Endometrium (tissue), 2 donors: Measurements from ENCODE around the gene CEP70.

Source experiments
- FAIRE-seq: peaks from 2 replicates; lab custom pipeline; 2012; peaks lifted over from hg19 to GRCh38; lab: Jason Lieb, UNC
- donor health status: control.
- donor health status: control.

The CEP70 gene

DNA sequence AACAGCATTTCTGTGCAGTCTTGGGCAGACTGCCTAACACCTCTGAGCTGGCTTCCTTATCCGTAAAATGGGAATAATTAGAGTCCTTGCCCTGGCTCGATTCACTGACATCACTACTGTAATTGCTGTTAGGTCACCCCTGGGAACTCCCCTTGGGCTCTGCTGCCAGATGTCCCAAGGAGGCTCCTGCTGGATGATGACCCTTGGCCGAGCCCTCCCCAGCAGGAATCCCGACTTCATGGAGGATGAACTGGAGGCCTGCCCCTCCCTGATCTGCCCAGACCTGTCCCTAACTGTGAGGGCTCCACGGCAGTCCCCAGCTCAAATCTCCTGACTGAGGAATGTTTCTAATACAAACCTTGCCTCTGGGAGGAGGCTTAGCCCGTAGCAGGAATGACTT, 141.6 kb downstream of the CEP70 start:
- FAIRE-seq = no peak

GRCh38 chr3:138451595-138452162, 142.4 kb downstream of the CEP70 start:
- FAIRE-seq = no peak

- FAIRE-seq = no peak
Observed at GRCh38 chr3:138450704-138451424, 143.2 kb downstream of the CEP70 start.

DNA sequence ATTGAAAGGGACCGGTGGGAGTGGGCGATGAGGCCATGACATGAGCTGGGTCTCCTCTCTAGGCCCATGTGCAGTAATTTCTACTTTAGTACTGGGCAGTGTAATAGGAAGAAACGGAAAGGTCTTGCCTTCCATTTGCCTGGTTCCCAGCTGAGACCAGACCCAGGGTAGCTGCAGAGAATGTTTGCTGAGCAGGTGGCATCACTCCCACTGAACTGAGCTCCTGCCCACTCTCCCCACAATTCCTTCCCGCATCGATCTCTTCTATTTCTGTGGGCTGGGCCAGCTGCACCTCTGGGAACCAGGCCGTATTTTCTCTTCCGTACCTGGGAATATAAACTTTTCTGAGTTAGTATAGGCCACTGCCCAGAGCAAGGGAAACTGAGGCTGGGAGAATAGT, 143.9 kb downstream of the CEP70 start:
- FAIRE-seq = no peak

GRCh38 chr3:138449490-138449889, 144.6 kb downstream of the CEP70 start:
- no peak for FAIRE-seq

DNA sequence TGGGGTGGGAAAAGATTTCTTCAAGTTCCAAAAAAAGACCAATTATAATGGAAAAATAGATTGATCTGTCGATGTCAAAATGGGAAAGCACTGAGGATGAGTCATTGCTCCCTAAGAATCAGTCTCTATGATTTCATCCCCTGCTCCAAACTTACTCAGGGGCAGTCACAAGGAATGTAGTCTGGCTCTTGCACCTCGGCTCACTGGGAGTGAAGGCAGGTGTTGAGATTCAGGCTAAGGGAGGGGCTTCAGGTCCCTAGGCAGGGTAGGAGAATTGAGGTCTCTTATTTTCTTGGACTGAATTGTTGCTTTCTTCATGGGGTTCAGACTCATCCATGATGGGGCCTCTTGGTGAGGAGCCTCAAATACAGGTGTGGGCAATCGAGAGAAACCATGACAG, 145.4 kb downstream of the CEP70 start:
- FAIRE-seq = no peak

DNA sequence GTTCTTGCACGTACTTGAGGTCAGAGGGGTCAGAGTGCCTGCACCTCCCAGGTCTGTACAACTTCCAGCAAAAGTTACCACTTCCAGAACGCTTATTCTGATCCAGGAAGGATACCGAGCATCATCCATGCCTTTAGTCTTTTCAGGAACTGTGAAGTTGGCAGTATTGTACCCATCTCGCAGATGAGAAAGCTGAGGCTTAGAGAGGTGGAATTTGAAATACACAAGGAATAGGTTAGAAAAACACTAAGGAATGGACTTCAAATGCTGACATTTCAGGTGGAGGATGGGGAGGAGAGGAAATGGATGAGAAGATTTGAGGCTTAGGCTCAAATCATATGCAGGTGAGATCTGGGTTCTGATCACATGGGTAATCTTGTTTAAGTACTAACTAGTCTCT, 148.4 kb downstream of the CEP70 start:
- no peak for FAIRE-seq

GRCh38 chr3:138445236-138445635, 148.8 kb downstream of the CEP70 start:
- no peak for FAIRE-seq
